Psoas muscle (tissue), 8 donors: ENCODE measurements around the gene THADA. TPM values are rescaled to one million over a fixed set of nuclear protein-coding genes. Genes with fewer than 3 reads are reported as not detected.

Experiments
- ATAC-seq, 4 donors: fragments of 200-7000 bp; cut with Tn5 transposase; one replicate each; pipeline ENCODE4 v1.9.1; 2020; ENCODE audit warnings: moderate library complexity in 3 of 4, mild to moderate bottlenecking in 2 of 4
- DNase-seq, 2 donors: peaks; one replicate each; pipeline ENCODE4 v3.0.0-alpha.2; 2020
- H3K27ac ChIP-seq: fragments of 200-600 bp; one replicate; pipeline ENCODE4 v1.8.0; 2022
- H3K27me3 ChIP-seq, 3 donors: fragments of 200-600 bp in 1 of 3; one replicate each; pipeline versions ENCODE4 v1.6.1 to v1.8.0; 2013 to 2022; ENCODE audit warnings: low read length in 2 of 3, mild to moderate bottlenecking in 2 of 3, moderate library complexity in 1 of 3; ENCODE audit not compliant: insufficient read depth in 3 of 3
- H3K36me3 ChIP-seq, 2 donors: fragments of 200-600 bp in 1 of 2; one replicate each; pipeline versions ENCODE4 v1.6.1 to v1.8.0; 2013 to 2022; ENCODE audit warnings: low read depth in 1 of 2, mild to moderate bottlenecking in 1 of 2, moderate library complexity in 1 of 2; ENCODE audit not compliant: insufficient read depth in 1 of 2
- H3K4me1 ChIP-seq: fragments of 200-600 bp; one replicate; pipeline ENCODE4 v1.8.0; 2022
- H3K4me3 ChIP-seq: fragments of 200-600 bp; one replicate; pipeline ENCODE4 v1.8.0; 2022; ENCODE audit warnings: mild to moderate bottlenecking
- H3K9me3 ChIP-seq: fragments of 200-600 bp; one replicate; pipeline ENCODE4 v1.8.0; 2022
- CTCF ChIP-seq: fragments of 200-600 bp; IDR thresholded peaks from one replicate; pipeline ENCODE4 v1.8.0; 2022; ENCODE audit warnings: antibody characterized with exemption
- WGBS, 3 donors: extraction: QIAGEN DNeasy Blood & Tissue Kit; methylation state at CpG; one replicate each; pipeline versions ENCODE4 v1.1.6 to v1.1.7; 2013; 5-methylcytosine and 5-hydroxymethylcytosine counted together
- intact Hi-C, 2 donors: fragments of 100-400 bp; cut with DNase I; formaldehyde crosslinking; loops; one replicate each; pipeline versions ENCODE4 v1.11.0 to v1.14.2; 2022
- polyA plus RNA-seq, 3 donors: library from polyadenylated mRNA; stranded (reverse); fragments of 200-250 nt; gene quantifications; one replicate each; pipeline ENCODE4 v1.2.3, GENCODE V29; 2013
- total RNA-seq, 4 donors: library from RNA; stranded (reverse); fragmentation: NEBNext Ultra II Directional in 2 of 4; extraction: Animal tissue kit (Norgen Biotek cat#: 25700) in 2 of 4; gene quantifications; one replicate each; pipeline versions ENCODE4 v1.2.1 to v1.2.4, GENCODE V29; 2021 to 2023
- donor health status: healthy with polysubstance abuse.
- donor health status: DM: no; HTN: no; CAD: no; lungs with moderate emphysema.
- donor health status: Bipolar disorder and iron deficiency.
- donor health status: healthy.
- donor health status: DM: yes; HTN: yes; CAD: no.
- donor health status: DM: no; HTN: no; CAD: no.
- donor health status: DM: no; HTN: no; CAD: no.
- donor health status: DM: yes; HTN: yes; CAD: no.

Gene THADA
- total and polyA plus RNA-seq, 7 donors, result 8.1 to 17.4 (median 11.6) TPM

GRCh38 chr2:43224571-43225092 lies 371.2 kb downstream of the THADA start:
- peak overlapping the region; percentile 91 for H3K27ac ChIP-seq
- TF ChIP-seq CTCF, result no peak
- H3K4me1 ChIP-seq, result peaks cover 53% of the 10 kb centered on the region
- H3K27me3 ChIP-seq, result no peaks in the 10 kb centered on the region
- ATAC-seq (no peak), DNase-seq (peak; percentile 50 to 71)
- peak overlapping the region; percentile 75 for H3K4me3 ChIP-seq
- H3K9me3 ChIP-seq, result no peaks in the 10 kb centered on the region
- intact Hi-C loops, result loop anchor here (5.0 kb wide), 5 partner anchors 92 to 262 kb away; no protein-coding TSS in a partner anchor
- H3K36me3 ChIP-seq, result peaks cover 7 to 34% of the 10 kb centered on the region in 2 donors
- WGBS, 3 donors, result 4 to 6% (median 5%) methylated on average over 51 to 74 of the region's 74 CpGs

- H3K9me3 ChIP-seq, result no peaks in the 10 kb centered on the region
- H3K4me1 ChIP-seq, result peaks cover 48% of the 10 kb centered on the region
- intact Hi-C loops, result loop anchor here in 1 of 2 donors (5.0 kb wide), 1 partner anchor 137 kb away; no protein-coding TSS in a partner anchor
- ATAC-seq, result no peak
- no peaks in the 10 kb centered on the region for H3K27me3 ChIP-seq
- peak; percentile 25 for TF ChIP-seq CTCF
- peak; percentile 74 to 84 for DNase-seq
- WGBS, 3 donors, result 0 to 5% (median 1%) methylated on average over 17 to 41 of the region's 41 CpGs
- peak overlapping the region; percentile 91 for H3K27ac ChIP-seq
- peak overlapping the region; percentile 75 for H3K4me3 ChIP-seq
- H3K36me3 ChIP-seq, result peaks cover 7 to 34% of the 10 kb centered on the region in 2 donors
Observed at GRCh38 chr2:43224131-43224570, 371.7 kb downstream of the THADA start.

GRCh38 chr2:43223521-43224001 lies 372.3 kb downstream of the THADA start:
- H3K9me3 ChIP-seq, result no peaks in the 10 kb centered on the region
- intact Hi-C loops, result loop anchor here in 1 of 2 donors (5.0 kb wide), 1 partner anchor 136 kb away; no protein-coding TSS in a partner anchor
- peaks cover 45% of the 10 kb centered on the region for H3K4me1 ChIP-seq
- DNase-seq (no peak), ATAC-seq (no peak)
- TF ChIP-seq CTCF, result no peak
- peak overlapping the region; percentile 75 for H3K4me3 ChIP-seq
- peak overlapping the region; percentile 91 for H3K27ac ChIP-seq
- H3K36me3 ChIP-seq, result peaks cover 7 to 34% of the 10 kb centered on the region in 2 donors
- no peaks in the 10 kb centered on the region for H3K27me3 ChIP-seq
- 11 to 24% (median 17%) methylated on average over 4 of the region's 4 CpGs for WGBS, 3 donors

- ATAC-seq (no peak), DNase-seq (no peak)
- Histone ChIP-seq H3K4me1 (peaks cover 45% of the 10 kb centered on the region), H3K9me3 (no peaks in the 10 kb centered on the region), H3K27me3 (no peaks in the 10 kb centered on the region), H3K27ac (peak overlapping the region; percentile 91), H3K36me3 (peaks cover 7 to 34% of the 10 kb centered on the region in 2 donors), H3K4me3 (peak overlapping the region; percentile 75)
- intact Hi-C loops, result loop anchor here in 1 of 2 donors (5.0 kb wide), 1 partner anchor 135 kb away; no protein-coding TSS in a partner anchor
- WGBS, 3 donors, result 9 to 21% (median 15%) methylated on average over 8 of the region's 8 CpGs
- no peak for TF ChIP-seq CTCF
Observed at GRCh38 chr2:43222475-43223309, 373.1 kb downstream of the THADA start.
